PFSK-1 (cell line): ENCODE measurements around the gene HDGFL2.

Source experiments
- POLR2AphosphoS5 ChIP-seq: IDR thresholded peaks from 2 replicates; pipeline ENCODE4 v1.6.1; 2012; ENCODE audit warnings: low read depth, mild to moderate bottlenecking, control low read depth, low read length, moderate library complexity
- TAF1 ChIP-seq: IDR thresholded peaks from 2 replicates; pipeline ENCODE4 v1.6.1; 2012; ENCODE audit warnings: low read length, control low read depth, borderline replicate concordance; ENCODE audit not compliant: insufficient read depth
- TF ChIP-seq, protein P1 (sequence below), 2 experiments: IDR thresholded peaks; 2 replicates each; pipeline versions ENCODE4 v1.6.1 to v1.8.0; 2011 to 2012; ENCODE audit warnings: low read depth in 2 of 2, low read length in 2 of 2, control low read depth in 1 of 2, inconsistent platforms in 1 of 2, mild to moderate bottlenecking in 1 of 2, moderate library complexity in 1 of 2; ENCODE audit not compliant: insufficient read depth in 1 of 2

DNA sequence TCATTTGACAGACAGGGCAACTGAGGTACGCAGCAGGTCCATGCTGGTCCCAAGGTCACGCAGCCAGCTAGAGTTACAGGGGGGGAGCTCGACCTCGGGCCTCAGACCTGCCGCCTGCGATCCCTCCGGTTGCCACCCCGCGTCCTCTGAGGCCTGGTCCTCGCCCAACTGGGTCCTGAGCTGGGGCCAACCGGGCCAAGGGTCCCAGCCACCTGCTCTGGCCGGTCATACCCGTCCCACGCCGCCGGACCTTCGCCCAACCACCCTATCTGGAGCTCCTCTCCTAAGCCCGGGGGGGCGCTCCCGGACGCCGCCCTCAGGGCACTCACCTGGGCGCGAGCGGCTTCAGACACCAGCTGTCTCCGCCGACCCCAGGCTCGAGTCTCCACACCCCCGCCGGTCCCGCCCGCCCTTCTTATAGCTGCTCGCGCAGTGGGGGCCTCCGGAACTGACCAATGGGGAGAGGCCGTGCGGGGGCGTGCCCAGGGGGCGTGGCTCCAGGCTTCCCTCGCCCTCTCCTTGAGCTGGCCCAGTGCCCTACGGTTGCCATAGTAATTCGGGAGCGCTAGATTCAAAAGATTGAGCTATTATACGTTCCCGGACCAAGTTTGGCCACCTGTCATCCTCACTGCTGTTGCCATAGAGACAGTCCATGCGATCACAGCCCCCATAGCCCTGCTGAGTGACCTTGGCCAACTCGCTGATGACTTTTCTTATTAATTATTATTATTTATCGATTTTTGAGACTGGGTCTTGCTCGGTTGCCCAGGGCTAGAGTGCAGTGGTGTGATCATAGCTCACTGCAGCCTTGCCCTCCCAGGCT lies 63.0 kb downstream of the HDGFL2 start, which contains the start of gene PLIN5:
- TF ChIP-seq POLR2AphosphoS5: no peak
- TF ChIP-seq, protein P1, sequence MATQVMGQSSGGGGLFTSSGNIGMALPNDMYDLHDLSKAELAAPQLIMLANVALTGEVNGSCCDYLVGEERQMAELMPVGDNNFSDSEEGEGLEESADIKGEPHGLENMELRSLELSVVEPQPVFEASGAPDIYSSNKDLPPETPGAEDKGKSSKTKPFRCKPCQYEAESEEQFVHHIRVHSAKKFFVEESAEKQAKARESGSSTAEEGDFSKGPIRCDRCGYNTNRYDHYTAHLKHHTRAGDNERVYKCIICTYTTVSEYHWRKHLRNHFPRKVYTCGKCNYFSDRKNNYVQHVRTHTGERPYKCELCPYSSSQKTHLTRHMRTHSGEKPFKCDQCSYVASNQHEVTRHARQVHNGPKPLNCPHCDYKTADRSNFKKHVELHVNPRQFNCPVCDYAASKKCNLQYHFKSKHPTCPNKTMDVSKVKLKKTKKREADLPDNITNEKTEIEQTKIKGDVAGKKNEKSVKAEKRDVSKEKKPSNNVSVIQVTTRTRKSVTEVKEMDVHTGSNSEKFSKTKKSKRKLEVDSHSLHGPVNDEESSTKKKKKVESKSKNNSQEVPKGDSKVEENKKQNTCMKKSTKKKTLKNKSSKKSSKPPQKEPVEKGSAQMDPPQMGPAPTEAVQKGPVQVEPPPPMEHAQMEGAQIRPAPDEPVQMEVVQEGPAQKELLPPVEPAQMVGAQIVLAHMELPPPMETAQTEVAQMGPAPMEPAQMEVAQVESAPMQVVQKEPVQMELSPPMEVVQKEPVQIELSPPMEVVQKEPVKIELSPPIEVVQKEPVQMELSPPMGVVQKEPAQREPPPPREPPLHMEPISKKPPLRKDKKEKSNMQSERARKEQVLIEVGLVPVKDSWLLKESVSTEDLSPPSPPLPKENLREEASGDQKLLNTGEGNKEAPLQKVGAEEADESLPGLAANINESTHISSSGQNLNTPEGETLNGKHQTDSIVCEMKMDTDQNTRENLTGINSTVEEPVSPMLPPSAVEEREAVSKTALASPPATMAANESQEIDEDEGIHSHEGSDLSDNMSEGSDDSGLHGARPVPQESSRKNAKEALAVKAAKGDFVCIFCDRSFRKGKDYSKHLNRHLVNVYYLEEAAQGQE (IDR thresholded peaks at IDR 0.05; ENCODE audit: insufficient read depth in 1 of 2, low read depth in 2 of 2, low read length in 2 of 2): no peak
- TF ChIP-seq TAF1: no peak
